Left renal pelvis (tissue), 4 donors: ENCODE data around the gene HNRNPH1. TPM values are rescaled to one million over a fixed set of nuclear protein-coding genes. Genes with fewer than 3 reads are reported as not detected.
A peak's percentile ranks its signal among the peaks of the same experiment; 100 is the strongest.

Source experiments
- DNase-seq, 4 donors: peaks; one replicate each; pipeline ENCODE4 v3.0.0-alpha.2; 2013; ENCODE audit warnings: low read depth in 4 of 4, low spot score in 3 of 4
- polyA plus RNA-seq, 4 donors: library from polyadenylated mRNA; unstranded; fragments of 120-200 nt; gene quantifications; one replicate each; pipeline ENCODE4 v1.2.1, GENCODE V29; 2013; ENCODE audit not compliant: insufficient read length in 4 of 4

The HNRNPH1 gene
- polyA plus RNA-seq, 4 donors = 889 to 1,576 (median 1,143) TPM

- no peak for DNase-seq
These were observed 653 bp upstream of the HNRNPH1 start for GRCh38 chr5:179623906-179624741.

DNA sequence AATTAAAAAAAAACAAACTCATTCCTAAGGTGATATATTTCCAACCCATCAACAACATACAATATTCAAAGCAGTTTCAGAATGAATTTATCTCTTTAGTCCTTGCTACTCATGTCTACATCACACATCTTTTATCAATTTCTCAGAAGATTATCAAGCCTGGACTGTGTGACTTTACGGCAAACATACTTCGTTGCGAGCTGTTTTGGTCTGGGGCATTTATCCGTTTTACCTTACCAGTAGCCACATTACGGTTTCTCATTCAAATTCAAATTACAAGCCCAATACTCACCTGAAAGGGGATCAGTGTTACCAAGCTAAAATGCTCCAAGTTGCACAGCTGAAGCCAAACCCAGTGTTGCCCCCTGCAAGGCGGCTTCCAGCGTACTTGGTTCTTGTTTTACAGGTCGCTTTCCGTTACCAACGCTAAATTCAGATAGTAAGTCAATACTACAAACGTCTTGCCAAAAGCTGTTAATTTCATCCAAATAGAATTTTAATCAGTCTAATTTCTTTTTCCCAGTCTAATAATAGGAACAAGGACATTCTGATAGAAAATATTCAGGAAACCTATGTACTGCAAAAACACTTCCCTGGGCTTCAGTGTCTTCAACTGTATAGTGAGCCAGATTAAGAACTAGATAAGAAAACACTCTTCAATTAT, 1.8 kb downstream of the HNRNPH1 start:
- DNase-seq = no peak

DNA sequence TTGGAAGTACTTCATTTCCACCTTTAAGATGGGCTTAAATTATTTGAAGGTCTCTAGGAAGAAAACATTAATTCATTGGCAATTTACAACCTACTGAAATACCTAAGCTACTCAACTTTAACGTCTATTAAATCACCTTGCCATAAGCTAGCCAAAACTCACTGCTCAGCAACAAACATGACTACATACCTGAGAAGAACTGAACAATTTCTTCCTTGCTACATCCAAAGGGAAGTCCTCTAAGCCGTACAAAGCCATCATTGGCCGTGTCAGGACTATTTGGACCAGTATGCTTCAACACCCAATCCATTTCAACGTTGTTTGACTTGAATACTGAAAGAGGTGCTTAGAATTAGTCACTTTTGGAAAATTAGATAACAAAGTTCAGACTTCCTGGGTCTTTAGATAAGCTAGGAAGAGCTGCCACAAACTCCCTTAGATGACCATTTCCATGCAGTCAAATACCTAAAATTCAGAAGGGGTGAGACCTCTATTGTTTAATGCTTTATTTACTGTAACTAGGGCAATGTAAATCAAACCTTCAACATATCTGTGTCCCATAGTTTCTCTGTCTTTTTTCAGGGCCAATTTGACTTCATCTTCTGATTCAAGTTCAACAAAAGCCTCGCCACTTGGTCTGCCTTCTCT, 2.6 kb downstream of the HNRNPH1 start:
- no peak for DNase-seq

- DNase-seq = no peak
These were observed 3.2 kb downstream of the HNRNPH1 start for GRCh38 chr5:179620293-179620692.

GRCh38 chr5:179619776-179620175, 3.7 kb downstream of the HNRNPH1 start:
- no peak for DNase-seq

- DNase-seq = no peak
These were observed 4.4 kb downstream of the HNRNPH1 start for GRCh38 chr5:179618923-179619554.

GRCh38 chr5:179617930-179618329, 5.5 kb downstream of the HNRNPH1 start:
- DNase-seq = no peak

- DNase-seq = no peak
These were observed 7.4 kb downstream of the HNRNPH1 start for GRCh38 chr5:179616002-179616594.

GRCh38 chr5:179615203-179615602, 8.3 kb downstream of the HNRNPH1 start:
- DNase-seq = no peak

- DNase-seq = no peak
These were observed 8.7 kb downstream of the HNRNPH1 start for GRCh38 chr5:179614745-179615144.

GRCh38 chr5:179613460-179614071, 9.9 kb downstream of the HNRNPH1 start:
- peak in 1 of 4 donors; percentile 43 for DNase-seq

DNA sequence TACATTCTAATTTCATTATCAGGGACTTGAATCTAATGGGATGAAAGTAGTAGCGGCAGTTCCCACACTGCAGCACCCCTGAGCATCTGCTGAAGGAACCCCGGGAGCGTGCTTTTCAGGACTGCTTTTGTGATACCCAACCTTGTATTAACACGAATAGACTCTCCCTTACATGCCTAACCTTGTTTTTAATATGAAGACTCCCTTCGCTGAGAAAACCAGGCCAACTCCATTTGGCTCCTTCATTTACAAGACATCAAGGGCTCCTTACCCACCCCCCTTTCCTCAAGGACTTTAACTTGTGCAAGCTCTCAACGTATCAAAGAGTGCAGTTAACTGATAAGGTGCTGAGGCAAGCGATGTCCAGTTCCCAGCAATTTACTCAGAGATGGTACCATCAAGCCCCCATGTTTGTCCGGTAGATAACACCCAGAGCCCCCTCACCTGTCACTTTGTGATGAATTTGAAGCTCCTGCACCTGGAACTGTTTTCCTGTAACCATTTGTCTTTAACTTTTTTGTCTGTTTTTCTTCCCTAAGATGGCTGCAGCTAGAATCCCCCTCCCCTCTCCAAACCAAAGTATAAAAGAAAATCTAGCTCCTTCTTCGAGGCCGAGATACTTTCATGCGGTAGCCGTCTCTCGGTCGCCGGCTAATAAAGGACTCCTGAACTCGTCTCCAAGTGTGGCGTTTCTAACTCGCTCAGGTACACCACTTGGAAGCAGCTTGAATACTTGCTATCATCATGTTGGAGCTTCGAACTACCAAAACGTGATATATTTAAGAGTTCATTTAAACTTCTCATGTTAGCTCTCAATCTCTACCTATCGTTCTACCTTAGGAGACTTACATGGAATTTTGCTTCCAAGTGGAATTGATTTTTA, 10.7 kb downstream of the HNRNPH1 start:
- DNase-seq = no peak

DNA sequence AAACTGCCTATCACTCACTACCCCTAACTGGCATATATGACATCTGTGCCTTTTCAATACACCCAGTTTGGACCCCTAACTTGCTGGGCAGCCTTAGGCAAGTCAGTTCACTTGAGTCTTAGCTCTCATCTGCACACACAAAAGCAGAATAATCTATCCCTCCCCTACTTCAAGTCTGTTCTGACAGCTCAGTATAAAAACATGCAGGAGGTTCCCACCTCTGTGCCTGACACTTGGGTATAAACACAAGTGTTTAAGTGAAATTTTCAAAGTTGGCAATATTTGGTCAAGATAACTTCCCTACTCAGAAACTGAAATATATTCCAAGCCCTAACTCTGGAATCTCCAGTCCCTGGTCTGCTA, 12.6 kb downstream of the HNRNPH1 start:
- no peak for DNase-seq

DNA sequence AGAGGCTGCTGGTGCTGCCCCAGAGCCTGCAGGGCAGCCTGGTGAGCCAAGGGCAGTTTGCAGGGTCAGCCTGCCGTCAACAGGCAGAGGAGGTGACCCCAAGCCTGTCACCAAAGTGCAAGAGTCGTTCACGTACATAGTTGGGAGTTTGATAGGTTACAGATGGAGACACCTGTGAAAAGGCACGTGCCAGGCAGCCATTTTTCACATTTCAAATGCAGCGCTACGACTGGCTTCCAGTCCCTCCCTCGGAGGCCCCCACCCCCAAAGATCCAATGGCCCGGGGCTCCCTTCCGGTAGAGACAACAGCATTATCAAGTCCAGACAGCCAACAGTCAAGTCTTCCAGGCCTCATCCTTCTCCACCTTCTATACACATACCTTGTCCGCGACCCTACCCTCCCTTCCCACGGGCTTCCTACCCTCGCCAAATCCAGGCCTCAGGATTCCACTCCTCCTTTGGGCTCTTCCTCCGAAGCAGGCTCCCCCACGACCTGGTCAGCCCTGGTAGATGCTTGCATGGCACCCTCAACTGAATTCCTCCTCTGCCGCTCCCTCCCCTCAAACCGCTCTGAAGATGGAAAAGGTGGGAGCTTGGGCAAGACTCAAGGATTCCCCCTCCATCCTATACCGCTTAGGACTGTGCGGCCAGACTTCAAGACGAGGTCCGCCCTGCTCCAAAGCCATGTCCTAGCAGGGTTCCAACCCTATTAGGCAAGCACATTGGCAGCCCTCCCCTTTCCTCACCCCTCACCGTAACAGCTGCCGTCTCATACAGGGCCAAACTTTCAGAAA, 13.2 kb downstream of the HNRNPH1 start:
- DNase-seq = no peak

- no peak for DNase-seq
These were observed 13.7 kb downstream of the HNRNPH1 start for GRCh38 chr5:179609834-179610108.

DNA sequence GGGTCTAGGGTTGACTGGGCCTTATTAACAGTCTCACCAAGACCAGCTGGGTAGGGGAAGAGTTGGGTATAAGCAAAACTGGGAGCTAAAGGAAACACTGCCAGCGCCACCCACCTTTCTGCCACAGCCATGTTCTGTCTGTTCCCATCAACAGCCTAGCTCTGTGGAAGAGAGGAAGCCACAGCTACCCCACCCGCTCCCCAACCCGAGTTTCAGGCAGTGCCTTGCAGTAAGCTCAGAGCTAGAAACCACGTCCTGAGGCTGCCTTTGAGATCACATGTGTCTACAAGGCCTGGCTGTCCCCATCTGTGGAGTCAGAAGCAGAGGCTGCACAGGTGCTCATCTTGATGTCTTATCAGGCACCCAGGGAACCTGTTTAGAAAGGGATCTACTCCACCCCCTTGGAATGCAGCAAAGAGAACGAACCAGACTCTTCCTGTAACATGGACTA, 15.3 kb downstream of the HNRNPH1 start:
- no peak for DNase-seq

- no peak for DNase-seq
These were observed 16.1 kb downstream of the HNRNPH1 start for GRCh38 chr5:179607160-179607931.

DNA sequence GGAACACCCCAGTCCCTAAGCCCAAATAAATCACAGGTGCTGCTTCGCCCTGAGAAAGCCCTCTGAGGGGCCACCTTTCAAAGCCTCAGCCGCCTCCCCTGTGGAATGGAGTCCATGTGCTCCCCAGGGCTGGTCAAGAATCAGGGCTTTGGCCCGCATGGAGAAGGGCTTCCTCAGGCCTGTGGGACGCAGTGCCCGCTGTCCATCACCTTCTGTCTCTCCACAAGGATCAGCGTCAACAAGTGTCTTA, 16.6 kb downstream of the HNRNPH1 start:
- no peak for DNase-seq
